ENCODE data around the gene SYNRG.
"Not testable (repeated sequence)": the region's sequence is repeated elsewhere in the genome, so short reads cannot be mapped to it uniquely, and the experiment has no call there.

The SYNRG gene

DNA sequence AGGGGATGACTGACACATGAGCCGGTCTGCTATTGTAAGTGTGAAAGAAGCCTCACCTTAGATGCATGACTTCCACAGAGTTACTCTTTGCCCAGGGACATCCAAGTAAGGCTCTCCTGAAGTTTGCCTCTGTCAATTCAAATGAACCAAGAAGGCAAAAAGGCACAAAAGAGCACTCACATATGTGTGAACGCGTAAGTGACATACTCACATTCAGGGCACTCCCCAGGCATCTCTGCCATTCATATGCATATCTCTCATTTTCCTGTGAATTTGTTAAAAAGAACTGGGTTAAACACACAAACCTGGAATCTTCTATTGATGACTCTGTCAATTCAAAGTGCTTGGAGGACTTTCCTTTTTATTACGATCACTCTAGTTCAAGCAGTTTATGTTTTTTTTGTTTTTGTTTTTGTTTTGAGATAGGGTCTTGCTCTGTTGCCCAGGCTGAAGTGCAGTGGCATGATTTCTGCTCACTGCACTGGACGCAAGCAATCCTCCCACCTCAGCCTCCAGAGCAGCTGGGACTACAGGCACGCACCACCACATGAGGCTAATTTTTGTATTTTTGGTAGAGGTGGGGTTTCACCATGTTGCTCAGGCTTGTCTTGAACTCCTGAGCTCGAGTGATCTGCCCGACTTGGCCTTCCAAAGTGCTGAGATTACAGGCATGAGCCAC lies 70.1 kb downstream of the SYNRG start:
- no peak for DNase-seq (ENCODE audit: low read depth)

DNA sequence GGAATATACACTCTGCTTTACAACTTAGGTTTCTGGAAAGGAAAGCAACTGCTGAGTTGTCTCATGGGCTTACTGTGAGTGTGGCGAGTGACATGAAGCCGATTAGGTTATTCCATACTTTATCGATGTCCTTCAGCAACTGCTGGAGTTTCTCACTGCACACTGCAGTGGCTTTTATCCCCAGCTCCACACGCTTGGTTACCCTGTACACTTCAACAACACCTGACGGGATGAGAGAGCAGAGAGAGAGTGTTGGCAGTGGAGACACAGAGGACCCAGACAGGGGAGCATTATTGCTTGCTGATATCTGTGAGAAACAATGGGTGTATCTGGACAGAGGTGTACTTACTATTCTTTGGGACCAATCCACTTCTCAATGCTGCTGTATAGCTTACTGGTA lies 73.3 kb downstream of the SYNRG start:
- no peak for DNase-seq (ENCODE audit: low read depth)

DNA sequence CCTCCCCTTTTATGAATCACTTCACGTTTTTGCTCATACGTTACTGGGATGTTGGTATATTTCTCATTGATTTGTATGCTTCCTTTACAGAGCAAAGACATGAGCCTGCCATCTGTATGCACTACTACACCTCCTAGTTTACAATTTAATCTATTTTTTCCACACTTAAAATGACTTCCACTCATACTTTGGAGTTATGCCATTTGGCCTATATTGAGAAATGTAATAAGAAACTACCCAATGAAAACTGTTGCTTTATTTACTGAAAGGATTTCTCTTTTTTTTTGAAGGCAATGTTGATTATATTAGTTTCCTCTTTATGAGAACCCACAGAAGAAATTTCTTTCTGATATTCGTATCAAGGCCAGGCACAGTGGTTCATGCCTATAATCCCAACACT lies 76.5 kb downstream of the SYNRG start:
- no peak for DNase-seq (ENCODE audit: low read depth)

DNA sequence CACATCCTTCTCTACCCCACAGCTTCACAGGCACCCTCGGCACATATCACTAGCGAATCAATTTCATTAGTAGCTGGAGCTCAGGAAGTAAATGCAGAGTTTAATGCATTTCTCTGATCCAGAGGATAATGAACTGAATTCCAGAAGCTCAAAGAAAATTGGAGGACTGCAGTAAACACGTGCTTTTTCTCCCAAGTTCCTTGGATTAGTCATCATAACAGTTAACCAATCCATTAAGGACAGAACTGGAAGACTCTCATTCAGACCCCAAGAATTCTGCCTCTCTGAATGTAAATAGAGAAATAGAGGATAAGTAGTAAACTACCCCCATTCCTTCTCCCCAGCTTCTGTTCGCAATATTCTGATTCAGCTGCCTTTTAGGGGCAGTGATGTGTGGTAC lies 78.8 kb downstream of the SYNRG start:
- DNase-seq (ENCODE audit: low read depth): peak; percentile 35

DNA sequence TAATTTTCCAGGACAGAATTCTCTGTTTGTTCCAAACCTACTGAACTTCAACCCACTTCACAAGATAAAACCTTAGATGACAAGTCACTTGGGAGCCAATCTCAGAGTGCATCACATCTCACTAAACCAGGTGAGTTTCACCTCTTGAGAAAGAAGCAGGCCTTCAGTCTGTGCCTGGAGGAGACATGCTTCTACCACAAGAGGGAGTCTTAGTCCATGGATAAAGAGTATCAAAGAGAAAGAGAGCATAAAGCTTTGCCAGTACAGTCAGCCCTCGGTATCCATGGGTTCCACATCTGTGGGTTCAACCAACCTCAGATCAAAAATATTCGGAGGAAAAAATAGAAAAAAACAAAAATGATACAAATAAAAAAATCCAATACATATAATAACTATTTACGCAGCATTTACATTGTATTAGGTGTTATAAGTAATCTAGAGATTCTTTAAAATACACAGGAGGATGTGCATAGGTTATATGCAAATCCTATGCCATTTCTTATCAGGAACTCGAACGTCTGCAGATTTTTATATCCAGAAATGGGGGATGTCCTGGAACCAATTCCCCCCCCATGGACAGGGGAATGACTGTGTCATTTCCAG lies 81.9 kb downstream of the SYNRG start:
- peak; percentile 64 for DNase-seq (ENCODE audit: low read depth)

DNA sequence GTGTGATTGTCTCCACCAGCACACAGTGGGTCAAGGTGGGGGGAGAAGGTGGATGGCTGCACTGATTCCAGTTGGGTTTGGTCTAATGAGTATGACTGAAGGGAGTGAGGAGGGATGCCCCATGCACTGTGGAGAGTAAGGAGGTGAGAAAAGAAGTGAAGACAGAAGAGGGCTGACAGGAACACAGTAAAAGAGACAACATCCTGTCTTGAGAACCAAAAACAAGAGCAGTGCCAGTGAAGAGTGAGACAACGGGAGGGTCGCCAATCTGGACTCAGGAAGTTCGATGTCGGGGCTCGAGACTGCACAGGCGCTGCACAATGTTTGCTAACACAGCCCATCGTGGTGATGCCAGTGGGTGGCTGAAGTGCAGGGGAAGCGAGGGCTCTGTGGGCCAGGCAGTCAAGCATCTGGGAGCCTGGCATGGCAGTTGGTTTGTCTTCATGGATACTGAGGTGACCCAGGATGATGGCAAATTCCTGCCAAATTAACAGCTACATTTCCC lies 85.5 kb downstream of the SYNRG start:
- DNase-seq (ENCODE audit: low read depth): no peak

DNA sequence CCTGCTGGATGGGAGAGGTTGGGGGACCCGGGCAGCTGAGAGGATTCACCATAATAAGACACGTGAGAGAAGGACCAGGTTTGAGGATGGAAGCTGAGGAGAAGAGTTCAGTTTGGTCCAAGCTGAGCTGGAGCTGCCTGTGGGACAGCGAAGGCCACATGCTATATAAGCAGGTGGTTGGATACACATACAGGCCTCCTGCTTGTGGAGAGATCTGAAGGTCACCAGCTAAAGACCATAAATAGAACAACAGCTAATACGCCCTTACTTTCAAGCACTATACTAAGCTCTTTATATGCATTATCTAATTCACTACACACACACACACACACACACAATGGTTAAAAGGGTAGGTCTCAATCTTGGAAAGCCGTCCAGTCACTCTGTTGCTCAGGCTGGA lies 87.4 kb downstream of the SYNRG start:
- DNase-seq (ENCODE audit: low read depth): no peak

DNA sequence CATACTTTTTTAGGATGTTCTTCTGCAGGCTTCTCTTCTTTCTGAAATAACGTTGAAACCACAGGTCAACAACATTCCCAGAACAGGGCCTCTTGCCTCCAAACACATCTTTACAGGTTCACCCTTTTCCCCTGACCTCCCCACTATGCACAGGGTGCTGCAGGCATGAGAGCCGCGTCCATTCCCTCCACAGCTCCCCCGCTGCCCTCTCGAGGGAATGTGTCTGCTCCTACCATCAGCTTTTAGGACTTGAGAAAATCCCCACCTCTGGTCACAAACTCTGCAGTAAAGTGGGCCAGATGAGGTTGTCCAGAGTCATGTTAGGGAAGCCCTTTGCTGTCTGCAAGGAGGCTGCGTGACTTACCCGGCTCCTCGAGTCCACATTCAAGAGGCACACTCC lies 89.0 kb downstream of the SYNRG start:
- DNase-seq (ENCODE audit: low read depth): no peak

DNA sequence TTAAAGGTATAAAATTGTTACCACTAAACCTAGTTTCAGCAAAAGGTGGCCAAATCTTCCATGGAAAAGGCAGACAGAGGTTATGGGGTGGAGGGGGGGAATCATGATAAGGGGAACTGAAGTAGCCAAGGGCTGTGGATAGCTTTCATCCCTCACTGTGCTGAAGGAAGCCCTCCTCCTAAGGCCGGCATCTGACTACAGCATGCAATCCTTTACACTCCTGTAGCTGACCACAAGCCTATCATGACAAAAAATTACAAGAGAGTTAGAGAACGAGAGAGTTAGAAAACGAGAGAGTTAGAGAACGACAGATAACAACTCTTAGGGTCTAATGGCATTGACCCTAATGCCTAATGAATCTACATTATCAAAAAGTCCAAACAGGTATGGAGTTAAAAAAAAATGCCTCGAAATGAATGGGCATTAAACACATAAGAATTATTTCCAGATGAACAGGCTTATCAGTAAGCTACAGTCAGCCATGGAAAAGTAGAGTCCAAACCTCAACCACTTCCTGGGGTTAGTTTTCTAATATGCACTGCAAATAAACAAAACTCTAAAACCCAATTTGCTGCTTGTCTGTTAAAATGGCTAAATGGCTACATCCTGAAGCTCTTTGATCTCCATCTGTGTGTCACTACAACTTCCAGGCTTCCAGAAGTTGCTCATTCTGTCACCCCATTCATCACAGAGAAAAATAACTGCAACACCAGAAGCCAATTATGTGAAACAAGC lies 89.8 kb downstream of the SYNRG start:
- DNase-seq (ENCODE audit: low read depth): peak; percentile 66

DNA sequence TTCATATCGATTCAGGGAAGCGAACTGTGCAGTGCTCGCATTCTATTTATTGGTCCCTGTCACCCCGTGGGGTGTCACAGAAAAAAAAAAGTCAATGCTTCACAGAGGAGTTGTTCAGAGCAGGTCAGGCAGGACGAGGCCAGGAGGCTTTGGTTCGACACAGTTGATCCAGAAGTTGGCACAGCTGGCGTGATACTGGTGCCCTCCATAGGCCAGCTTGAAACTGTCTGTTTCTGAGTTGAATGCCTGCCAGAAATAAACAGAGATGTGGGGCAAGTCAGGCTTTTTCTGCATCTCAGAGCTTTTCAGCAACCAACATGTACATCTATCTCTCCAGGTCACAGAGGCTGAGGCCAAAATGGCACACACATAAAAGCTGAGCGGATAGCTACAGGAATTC lies 90.4 kb downstream of the SYNRG start:
- peak; percentile 34 for DNase-seq (ENCODE audit: low read depth)

DNA sequence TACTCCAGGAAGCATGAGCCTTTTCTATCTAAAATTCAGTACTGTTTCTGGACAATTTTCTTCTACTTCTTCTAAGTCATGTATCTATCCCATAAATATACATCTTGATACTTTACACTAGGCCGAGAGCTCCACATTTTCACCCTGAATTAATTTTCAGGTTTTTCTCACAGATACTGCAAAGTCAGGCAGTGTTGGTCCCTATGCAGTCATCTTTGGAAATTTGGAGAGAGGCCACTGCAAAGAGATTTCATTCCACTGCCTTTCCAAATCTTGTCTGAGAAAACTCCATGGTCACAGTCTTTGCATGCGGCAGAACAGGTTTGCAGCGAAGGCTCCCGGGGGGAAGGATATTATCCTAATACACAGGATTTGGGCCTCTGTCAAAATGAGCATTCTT lies 91.3 kb downstream of the SYNRG start:
- no peak for DNase-seq (ENCODE audit: low read depth)

DNA sequence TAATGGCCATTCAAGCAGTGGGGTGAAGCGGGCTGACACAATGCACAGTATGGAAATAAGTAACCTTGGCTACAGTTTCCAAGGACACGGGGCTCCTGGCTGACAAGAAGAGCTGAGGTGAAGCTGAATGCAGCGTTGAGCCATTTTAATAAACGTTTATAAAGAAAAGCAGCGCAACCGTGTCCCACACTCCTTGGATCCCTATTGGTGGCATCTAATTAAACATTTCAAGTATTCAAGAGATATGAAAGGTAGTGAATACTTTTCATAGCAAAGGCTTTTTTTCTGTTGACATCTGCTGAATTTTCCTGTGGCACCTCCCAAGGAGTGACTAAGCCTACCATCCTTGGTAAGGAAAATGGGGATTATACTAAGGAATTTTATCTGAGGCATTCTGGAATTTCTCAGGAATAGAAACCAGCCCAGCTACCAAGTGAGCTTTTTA lies 93.1 kb downstream of the SYNRG start:
- peak; percentile 63 for DNase-seq (ENCODE audit: low read depth)

DNA sequence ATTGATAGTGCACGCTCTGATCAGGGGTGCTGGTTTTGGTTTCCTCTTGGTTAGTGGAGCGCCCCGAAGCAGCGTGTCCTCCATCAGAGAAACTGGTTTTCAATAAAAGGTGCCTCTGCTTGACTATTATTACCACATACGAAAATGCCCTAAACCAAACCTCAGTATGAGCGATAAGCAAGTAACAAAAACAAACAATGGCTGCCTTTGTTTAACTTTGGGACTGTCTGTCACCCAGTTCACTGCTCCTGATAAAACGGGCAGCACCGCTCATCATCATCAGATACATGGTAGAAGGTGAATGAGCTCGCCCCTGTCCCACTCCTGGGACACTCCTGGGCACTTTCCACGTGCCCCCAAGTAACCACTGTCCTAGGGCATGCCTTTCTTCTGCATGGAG lies 95.5 kb downstream of the SYNRG start:
- DNase-seq (ENCODE audit: low read depth): no peak

DNA sequence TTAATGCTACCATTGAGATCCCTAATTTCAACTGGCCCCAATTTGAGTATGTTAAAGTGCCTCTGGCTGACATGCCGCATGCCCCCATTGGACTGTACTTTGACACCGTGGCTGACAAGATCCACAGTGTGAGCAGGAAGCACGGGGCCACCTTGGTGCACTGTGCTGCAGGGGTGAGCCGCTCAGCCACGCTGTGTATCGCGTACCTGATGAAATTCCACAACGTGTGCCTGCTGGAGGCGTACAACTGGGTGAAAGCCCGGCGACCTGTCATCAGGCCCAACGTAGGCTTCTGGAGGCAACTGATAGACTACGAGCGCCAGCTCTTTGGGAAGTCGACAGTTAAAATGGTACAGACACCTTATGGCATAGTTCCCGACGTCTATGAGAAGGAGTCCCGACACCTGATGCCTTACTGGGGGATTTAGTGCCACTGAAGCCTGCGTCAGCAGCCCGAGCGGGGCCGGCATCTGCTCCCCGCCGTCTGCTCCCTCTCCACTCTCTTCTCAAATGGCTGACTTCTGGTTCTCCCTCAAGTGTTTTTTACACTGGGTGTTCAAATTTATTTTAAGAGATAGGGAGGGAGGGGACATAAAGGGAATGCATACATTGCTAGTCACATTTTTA lies 96.7 kb downstream of the SYNRG start:
- no peak for DNase-seq (ENCODE audit: low read depth)

DNA sequence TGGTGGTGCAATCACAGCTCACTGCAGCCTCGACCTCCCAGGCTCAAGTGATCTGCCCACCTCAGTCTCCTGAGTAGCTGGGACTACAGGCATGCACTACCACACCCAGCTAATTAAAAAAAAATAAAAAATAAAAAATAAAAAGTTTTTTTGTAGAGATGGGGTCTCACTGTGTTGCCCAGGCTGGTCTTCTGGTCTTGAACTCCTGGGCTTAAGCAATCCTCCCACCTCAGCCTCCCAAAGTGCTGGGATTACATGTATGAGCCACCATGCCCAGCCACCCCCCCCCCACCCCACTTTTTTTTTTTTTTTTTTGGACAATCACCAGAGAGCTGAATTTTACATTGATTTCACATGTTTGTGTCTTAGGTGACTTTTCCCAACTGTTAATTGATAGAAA lies 97.6 kb downstream of the SYNRG start:
- not testable (repeated sequence) for DNase-seq (ENCODE audit: low read depth)

DNA sequence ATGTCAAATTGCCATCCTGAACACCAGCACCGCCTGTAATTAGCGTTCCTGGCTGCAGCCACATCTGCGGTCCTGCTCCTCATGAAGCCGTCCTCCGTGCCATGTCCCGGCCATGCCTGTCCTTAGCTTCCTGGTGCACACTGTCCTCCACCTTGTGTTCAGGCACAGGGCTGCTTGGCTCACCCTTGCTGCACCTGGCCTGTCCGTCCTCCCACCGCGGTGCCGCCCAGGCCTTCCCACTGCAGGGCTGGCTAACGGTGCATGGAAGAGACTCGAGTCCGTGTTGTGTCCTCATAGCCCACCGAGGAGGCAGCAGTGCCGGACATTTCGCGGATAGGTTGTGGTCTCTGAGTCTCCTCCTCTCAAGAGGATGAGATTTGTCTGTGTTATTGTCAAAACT lies 99.2 kb downstream of the SYNRG start:
- no peak for DNase-seq (ENCODE audit: low read depth)

DNA sequence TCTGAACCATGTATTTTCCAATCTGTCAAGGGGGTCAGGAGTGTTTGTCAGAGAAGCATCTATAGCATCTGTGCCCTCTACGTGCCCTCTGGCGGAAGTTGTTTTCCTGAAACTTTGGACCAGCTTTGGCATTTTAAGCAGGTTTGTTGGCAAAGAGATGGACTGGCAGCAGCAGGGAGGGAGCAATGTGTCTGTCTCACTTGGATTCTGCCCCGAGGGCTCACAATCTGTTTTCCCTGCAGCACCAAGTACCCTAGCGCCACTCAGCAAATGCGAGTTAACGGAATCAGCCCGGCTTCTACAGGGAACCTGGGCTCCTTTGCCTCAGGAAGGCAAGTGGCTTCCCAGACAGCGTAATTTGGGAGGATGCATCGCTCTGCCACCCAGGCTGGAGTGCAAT lies 102.1 kb downstream of the SYNRG start:
- DNase-seq (ENCODE audit: low read depth): no peak

DNA sequence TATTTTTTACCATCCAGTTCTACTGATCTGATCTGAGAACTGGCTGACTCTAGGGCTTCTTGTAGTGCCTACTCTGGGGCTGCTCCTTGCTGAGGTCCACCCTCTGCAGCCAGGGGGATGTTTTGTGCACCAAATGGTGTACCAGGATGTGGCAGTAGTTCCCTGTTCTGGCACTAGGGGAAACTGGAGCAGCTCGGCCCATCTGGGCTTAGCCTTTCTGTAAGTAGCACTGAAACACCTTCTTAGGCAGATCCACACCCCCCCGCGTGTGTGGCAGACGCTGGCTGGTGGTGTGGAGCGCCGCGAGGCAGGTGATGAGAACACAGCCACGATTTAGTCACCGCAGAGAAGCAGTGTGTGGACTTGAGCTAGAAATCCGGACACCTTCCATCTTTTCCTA lies 102.5 kb downstream of the SYNRG start:
- DNase-seq (ENCODE audit: low read depth): peak; percentile 26

DNA sequence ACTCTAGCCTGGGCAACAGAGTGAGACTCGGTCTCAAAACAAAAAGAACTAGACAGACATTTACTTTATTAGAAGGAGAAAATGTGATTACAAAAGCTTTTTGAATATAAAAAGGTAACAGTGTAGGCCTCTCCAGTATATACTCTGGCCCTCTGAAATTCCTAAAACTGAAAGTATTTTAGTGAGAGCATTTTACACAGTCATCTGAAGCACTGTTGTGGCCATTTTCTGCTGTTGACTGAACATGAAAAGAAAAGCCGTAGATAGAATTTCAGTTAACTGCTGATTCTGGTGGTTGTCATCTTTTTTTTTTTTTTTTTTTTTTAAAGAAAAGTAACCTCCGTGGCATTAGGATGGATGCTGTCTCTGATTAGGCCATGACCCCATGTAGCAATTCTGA lies 103.9 kb downstream of the SYNRG start:
- no peak for DNase-seq (ENCODE audit: low read depth)

DNA sequence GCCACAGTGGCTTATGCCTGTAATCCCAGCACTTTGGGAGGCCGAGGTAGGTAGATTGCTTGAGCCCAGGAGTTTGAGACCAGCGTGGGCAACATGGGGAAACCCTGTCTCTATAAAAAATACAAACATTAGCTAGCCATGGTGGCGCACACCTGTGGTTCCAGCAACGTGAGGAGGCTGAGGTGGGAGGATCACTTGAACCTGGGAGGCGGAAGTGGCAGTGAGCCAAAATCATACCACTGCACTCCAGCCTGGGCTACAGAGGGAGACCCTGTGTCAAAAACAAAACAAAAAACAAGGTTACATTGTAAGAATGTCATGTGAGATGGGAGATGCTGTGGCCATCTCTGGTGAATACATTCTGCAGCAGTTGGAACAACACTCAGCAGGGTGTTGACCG lies 106.1 kb downstream of the SYNRG start:
- DNase-seq (ENCODE audit: low read depth): no peak

DNA sequence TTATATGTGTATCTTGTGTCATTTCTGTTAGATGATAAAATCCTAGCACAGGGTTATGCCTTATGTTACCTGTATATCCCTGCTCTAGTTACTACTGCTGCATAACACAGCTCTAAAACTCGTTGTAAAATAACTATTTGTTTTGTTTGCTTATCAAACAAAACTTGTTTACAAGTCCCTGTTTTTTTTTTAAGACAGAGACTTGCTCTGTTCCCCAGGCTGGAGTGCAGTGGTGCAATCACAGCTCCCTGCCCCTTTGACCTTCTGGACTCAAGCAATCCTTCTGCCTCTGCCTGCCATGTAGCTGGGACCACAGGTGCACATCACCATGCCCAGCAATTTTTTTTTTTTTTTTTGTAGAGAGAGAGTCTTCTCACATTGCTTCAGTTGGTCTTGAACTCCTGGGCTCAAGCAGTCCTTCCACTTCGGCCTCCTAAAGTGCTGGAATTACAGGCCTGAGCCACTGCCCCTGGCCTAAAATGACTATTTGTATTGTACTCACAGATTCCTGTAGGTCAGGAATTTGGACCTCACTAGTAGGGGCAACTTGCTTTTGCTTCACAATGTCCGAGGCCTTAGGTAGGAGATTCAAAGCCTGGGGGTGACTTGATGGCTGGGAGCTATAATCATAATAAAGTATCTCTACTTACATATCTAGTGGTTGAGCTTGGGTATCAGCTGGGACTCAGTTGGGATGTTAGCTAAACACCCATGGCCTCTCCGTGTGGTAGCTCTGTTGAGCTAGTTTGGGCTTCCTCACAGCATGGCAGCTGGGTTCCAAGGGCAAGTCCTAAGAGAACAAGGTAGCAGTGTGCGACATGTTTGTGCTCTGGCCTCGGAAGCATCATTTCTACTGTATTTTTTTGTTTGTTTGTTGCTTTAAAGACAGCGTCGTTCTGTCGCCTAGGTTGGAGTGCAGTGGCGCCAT lies 106.9 kb downstream of the SYNRG start:
- no peak for DNase-seq (ENCODE audit: low read depth)

DNA sequence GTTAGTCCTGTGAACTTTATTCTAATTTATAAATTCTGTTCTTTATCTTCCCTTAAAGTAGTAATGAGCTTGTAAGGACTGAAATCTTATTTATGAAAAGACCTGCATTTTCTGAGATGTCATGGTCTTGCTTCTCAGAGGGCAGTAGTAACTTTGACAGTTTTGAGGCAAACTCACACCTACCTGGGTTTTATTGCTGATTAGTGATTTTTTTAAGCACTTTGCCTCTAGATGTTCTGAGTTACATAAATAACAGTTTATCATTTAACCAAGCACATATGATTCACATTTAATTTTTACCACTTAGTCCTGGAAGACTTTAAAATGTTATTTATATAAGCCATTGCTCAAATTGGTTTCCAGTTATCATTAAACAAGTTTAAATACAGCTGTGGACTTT lies 108.8 kb downstream of the SYNRG start:
- no peak for DNase-seq (ENCODE audit: low read depth)

Data from amniotic epithelial cell (primary cell).